GM19240 (cell line): ENCODE results near the gene ATP1A1.

ENCODE experiments used
- DNase-seq: peaks from one replicate; pipeline ENCODE4 v3.0.0; 2011; ENCODE audit warnings: low spot score; ENCODE audit not compliant: insufficient read length

ATP1A1 gene

GRCh38 chr1:116371752-116372151 lies 1.3 kb upstream of the ATP1A1 start:
- no peak for DNase-seq

- DNase-seq, result no peak
Observed at GRCh38 chr1:116372191-116372590, 853 bp upstream of the ATP1A1 start.

- DNase-seq, result no peak
Observed at GRCh38 chr1:116373431-116374352, 648 bp downstream of the ATP1A1 start.

GRCh38 chr1:116374353-116375147 lies 1.5 kb downstream of the ATP1A1 start:
- DNase-seq, result no peak

- no peak for DNase-seq
Observed at GRCh38 chr1:116375148-116375886, 2.3 kb downstream of the ATP1A1 start.

GRCh38 chr1:116375887-116376728 lies 3.1 kb downstream of the ATP1A1 start:
- DNase-seq, result no peak

GRCh38 chr1:116376729-116377086 lies 3.7 kb downstream of the ATP1A1 start:
- DNase-seq, result no peak

DNA sequence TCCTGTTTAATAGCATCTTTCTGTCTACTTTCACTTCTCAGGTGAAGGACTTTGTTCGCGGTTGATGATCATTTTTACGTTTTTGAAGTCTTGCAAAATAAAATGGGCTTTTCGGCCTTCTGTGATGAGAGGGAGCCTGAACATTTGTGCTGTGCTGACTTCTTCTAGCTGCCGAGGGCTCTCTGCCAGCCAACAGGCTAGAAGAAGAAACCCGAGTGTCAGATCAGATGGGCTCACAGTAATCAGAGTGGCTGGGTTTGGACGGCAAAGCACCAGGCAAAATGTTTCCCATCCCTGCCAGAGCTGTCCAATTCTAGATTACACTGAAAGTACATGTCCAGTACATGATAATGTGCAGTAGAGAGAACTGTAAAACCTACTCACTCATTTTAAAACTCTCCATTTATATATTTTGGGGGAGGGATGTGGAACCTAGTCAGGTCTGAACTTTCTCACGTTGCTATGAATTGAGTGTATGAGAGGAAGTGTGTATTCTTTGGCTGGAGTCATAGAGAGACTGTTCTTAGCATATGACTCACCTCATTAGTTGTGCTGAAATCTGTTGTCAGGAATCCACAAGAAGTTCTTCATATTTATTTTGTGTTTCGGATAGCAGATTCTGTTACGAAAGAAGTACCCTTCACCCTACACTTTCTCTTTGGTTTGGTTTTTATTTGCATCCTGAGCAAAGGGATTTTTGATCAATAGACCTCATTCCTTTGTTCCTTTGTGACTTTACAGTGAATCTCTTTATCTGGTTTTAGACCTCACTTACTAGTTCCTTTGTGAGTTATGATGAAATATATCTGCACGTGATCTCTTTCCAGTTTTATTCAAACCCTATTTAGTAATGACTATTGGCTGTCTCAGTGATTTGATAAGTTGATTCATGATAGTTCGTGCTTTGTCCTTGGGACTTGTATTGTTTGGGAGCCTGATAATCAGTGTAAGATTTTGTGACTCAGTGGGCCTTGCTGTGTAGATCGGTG lies 4.8 kb downstream of the ATP1A1 start:
- no peak for DNase-seq

GRCh38 chr1:116379057-116379630 lies 6.1 kb downstream of the ATP1A1 start:
- DNase-seq, result no peak

GRCh38 chr1:116379674-116380498 lies 6.8 kb downstream of the ATP1A1 start:
- DNase-seq, result no peak

- DNase-seq, result no peak
Observed at GRCh38 chr1:116380499-116381242, 7.6 kb downstream of the ATP1A1 start.

- no peak for DNase-seq
Observed at GRCh38 chr1:116382321-116382720, 9.3 kb downstream of the ATP1A1 start.

- no peak for DNase-seq
Observed at GRCh38 chr1:116382857-116383483, 9.9 kb downstream of the ATP1A1 start.

GRCh38 chr1:116386042-116386441 lies 13.0 kb downstream of the ATP1A1 start:
- no peak for DNase-seq

GRCh38 chr1:116387551-116387950 lies 14.5 kb downstream of the ATP1A1 start:
- no peak for DNase-seq

GRCh38 chr1:116388122-116388521 lies 15.1 kb downstream of the ATP1A1 start:
- DNase-seq, result no peak

DNA sequence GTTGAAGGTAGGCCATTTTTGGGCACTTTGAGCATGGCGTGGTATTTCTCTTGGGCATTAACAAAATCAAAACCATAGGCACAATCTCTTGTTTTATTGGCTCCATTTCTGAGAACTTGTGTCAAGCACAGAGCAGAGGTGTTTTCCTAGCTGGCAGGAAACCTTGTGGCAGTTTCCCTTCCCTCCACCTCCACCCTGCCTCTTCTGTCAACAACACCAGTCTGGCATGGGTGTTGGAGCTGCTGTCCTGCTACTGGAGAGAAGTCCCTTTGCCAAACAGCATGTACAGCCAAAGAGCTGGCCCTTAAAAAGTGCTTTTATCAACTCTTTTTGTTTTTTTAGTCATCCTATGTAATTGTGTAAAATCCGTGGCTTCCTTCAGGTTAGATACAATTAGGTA lies 16.0 kb downstream of the ATP1A1 start:
- no peak for DNase-seq
